HuH-7 (cell line): Measurements from ENCODE around the gene LAIR2.

Experiments used
- DNase-seq: peaks from one replicate; pipeline ENCODE4 v3.0.0; 2011; ENCODE audit warnings: low spot score

LAIR2 gene

GRCh38 chr19:54534156-54534555 lies 31.5 kb downstream of the LAIR2 start:
- DNase-seq, result no peak

GRCh38 chr19:54535601-54536000 lies 33.0 kb downstream of the LAIR2 start:
- DNase-seq, result no peak

DNA sequence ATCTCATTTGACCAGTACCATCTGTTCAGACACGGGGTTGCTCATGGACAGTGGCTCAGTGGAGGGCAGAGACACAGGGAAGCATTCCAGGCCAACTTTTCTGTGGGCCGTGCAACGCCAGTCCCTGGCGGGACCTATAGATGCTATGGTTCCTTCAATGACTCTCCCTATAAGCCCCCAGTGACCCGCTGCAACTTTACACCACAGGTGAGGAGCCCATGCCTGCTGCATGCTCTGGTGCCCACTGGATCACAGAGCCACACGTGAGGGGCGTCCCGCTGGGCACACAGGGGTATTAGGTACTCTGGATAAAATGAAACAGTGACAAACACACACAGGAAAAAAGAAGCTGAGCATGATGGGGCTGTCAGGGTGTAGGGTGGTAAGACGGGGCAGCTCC lies 34.3 kb downstream of the LAIR2 start:
- DNase-seq, result no peak

- DNase-seq, result no peak
These were observed 39.1 kb downstream of the LAIR2 start for GRCh38 chr19:54541712-54542111.

GRCh38 chr19:54548806-54549205 lies 46.2 kb downstream of the LAIR2 start:
- DNase-seq, result no peak

DNA sequence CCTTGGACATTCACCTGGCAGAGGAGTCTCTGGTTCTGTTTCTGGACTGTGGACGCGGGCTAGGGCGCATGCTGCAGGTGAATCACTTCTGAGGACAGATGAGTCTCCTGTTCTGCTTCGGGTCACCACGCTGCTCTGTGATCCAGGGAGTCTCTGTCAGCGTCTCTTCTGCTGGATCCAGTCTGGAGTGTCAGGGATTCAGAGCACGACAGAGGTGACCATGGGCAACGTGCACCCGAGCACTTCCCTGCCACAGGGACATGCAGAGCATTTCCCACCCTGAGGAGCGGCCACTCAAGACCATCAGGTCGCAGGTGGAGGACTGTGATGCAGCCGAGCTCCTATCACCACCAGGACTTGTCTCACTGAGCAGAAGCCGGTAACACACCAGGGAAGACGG lies 46.6 kb downstream of the LAIR2 start:
- no peak for DNase-seq

- DNase-seq, result no peak
These were observed 48.7 kb downstream of the LAIR2 start for GRCh38 chr19:54551293-54551692.

- DNase-seq, result no peak
These were observed 49.6 kb downstream of the LAIR2 start for GRCh38 chr19:54551950-54552912.

GRCh38 chr19:54552913-54553310 lies 50.3 kb downstream of the LAIR2 start:
- DNase-seq, result no peak

GRCh38 chr19:54554006-54554405 lies 51.4 kb downstream of the LAIR2 start:
- DNase-seq, result no peak

- no peak for DNase-seq
These were observed 52.3 kb downstream of the LAIR2 start for GRCh38 chr19:54554896-54555295.

DNA sequence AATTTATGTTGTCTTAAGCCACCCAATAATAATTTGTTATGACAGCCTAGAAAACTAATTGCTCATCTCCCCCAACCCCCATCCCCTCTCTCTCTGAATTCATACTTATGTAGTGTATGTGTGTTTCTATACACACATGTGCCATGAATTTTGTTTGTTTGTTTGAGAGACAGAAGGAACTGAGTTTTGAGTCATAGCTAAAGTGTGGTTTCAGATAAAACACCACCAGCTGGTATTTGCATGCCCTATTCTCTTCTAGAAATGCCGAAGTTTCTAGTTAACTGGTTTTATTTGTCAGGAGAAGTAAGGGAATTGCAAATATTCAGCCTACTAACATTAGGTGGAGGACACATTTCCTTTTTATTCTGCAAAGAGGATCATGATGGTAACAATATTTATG lies 53.6 kb downstream of the LAIR2 start:
- DNase-seq, result no peak

GRCh38 chr19:54558339-54558738 lies 55.7 kb downstream of the LAIR2 start:
- DNase-seq, result no peak
